ENCODE results near the gene ERMARD. TPM values are rescaled to one million over a fixed set of nuclear protein-coding genes. Genes with fewer than 3 reads are reported as not detected.

The ERMARD gene
- polyA plus RNA-seq, 1 donor: 62.5 TPM

GRCh38 chr6:169801396-169802160 is 50.2 kb downstream of the ERMARD start:
- no peak for DNase-seq

- no peak for DNase-seq
These were observed 51.4 kb downstream of the ERMARD start for GRCh38 chr6:169802790-169803189.

DNA sequence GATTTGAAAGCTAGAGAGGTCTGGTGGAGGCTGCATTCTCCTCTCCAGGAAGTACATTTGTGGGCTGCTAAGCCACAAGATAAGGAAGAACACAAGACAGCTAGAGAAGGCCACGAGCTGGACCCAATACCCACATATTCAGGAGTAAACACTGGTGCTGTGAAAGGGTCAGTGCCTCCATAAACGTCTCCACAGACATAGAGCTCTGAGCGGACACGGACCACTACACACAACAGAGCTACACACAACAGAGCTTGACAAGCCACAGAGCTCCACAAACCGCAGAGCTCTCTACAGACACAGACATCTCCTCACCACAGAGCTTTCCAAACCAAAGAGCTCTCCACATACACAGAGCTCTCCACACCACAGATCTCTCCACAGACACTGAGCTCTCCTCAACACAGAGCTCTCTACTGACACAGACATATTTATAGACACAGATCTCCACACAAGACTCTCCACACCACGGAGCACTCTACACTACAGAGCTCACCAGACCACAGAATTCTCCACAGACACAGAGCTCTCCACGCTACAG is 51.9 kb downstream of the ERMARD start:
- no peak for DNase-seq

DNA sequence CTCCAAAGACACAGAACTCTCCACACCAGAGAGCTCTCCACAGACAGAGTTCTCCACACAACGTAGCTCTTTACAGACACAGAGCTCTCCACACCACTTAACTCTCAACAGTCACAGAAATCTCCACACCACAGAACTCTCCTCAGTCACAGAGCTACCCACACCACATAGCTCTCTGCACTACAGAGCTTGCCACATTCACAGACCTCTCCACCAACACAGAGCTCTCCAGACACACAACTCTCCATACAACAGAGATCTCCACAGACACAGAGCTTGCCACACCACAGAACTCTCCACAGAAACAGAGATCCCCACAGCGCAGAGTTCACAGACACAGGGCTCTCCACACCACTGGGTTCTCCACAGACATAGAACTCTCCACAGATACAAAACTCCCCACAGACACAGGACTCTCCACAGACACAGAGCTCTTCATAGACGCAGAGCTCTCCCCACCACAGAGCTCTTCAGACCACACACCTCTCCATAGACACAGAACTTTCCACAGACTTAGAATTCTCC is 52.5 kb downstream of the ERMARD start:
- no peak for DNase-seq

DNA sequence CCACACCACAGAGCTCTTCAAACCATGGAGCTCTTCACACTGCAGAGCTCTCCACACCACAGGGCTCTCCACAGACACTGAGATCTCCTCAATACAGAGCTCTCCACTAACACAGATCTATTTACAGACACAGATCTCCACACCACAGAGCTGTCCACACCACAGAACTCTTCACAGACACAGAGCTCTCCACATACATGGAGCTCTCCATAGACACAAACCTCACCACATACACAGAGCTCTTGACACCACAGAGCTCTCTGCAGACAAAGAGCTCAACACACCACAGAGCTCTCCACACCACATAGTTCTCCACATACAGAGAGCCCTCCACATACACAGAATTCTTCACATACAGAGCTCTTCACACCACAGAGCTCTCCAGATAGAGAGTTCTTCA is 53.0 kb downstream of the ERMARD start:
- no peak for DNase-seq

DNA sequence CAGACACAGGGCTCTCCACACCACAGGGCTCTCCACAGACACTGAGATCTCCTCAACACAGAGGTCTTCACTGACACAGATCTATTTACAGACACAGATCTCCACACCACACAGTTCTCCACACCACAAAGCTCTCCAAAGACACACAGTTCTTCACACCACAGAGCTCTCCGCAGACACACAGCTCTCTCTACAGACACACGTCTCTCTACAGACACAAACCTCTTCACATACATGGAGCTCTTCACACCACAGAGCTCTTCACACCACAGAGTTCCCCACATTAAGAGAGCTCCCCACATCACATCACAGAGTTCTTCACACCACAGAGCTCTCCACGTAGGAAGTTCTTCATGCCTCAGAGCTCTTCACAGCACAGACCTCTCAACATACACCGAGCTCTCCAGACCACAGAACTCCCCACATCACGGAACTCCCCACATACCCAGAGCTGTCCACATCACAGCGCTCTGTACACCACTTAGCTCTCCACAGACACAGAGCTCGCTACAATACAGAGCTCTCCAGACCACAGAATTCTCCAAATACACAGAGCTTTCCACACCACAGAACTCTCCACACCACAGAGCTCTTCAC is 53.9 kb downstream of the ERMARD start:
- no peak for DNase-seq

GRCh38 chr6:169806701-169807100 is 55.3 kb downstream of the ERMARD start:
- no peak for DNase-seq

DNA sequence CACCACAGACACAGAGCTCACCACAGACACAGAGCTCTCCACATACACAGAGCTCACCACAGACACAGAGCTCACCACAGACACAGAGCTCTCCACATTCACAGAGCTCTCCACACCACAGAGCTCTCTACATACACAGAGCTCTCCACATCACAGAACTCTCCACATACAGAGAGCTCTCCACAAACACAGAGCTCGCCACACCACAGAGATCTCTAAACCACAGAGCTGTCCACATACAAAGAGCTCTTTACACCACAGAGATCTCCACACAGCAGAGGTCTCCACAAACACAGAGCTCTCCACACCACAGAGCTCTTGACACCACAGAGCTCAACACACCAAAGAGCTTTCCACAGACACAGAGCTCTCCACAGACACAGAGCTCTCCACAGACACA is 55.8 kb downstream of the ERMARD start:
- DNase-seq: no peak

DNA sequence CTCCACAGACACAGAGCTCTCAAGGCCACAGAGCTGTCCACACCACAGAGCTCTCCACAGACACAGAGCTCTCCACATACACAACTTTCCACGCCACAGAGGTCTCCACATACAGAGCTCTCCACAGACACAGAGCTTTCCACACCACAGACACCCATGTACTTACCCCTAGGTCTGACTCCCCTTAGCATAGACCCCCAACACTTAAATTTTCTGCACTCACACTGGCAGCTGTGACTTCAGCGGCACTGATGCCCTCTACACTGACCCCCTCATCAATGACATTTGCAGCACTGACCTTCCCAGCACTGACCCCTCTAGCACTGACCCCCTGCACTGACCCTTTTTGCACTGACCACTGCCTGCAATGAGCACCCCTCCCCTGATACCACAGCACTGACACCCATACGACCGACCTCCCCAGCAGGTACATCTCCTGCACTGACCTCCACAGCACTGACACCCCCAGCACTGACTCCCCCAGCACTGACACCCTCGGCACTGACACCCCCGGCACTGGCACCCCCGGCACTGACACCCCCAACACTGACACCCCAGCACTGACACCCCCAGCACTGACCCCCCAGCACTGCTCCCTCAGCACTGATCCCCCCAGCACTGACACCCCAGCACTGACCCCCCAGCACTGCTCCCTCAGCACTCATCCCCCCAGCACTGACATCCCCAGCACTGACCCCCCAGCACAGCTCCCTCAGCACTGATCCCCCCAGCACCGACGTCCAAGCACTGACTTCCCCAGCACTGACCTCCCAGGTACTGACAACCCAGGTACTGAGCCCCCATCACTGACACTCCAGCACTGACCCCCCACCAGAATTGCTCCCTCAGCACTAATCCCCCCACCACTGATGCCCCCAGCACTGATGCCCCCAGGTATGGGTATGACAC is 56.5 kb downstream of the ERMARD start:
- no peak for DNase-seq

- DNase-seq: no peak
These were observed 57.2 kb downstream of the ERMARD start for GRCh38 chr6:169808608-169808967.

DNA sequence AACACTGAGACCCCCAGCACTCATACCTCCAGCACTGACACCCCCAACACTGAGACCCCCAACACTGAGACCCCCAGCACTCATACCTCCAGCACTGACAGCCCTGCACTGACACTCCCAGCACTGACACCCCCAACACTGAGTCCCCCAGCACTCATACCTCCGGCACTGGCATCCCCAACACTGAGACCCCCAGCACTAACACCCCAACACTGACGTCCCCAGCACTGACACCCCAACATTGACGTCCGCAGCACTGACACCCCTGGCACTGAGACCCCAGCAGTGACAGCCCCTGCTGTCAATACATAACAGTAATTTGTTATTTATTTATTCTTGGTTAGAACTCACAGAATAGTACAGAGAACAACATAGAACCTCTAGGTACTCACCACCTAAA is 58.0 kb downstream of the ERMARD start:
- no peak for DNase-seq

DNA sequence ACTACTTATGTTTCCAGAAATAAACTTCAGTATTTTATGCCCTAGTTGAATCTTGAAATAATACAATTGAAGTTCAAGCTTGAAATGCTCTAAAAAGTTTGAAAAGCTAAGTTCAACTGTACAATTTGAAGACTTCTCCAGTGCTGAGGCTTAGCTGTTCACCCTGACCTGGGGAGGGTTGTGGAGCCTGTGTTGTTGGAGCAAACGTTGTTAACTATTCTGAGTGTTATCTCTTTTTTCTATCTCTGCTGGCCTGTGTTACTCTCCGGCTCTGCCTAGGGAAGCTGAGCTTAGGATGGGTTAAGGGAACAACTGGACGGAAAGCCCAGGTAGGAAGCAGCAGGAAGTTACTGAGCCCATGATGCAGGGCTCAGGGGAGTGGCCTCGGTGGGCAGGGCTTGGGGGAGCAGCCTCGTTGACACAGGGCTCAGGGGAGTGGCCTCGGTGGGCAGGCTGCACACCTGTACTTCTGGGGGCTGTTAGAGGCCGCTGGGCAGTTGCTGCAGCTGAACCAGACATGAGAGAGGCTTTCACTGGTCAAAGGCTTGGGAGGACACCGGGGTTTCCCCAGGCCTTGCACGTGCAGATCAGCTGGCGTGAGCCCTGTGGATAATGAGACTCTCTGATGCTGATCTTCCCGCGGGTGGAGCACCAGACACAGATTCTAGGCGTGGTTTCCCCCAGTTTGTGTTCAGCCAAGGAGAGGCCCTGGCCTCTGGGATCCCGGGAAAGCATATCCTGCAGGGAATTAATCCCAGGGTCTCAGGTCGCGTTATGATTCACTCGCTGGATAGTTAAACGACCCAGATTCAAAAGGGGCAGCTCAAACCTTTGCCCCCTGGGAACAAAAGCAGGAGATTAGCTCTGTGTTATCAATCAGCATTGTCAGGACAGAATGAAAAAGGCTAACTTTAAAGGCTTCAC is 58.9 kb downstream of the ERMARD start:
- DNase-seq: no peak

- no peak for DNase-seq
These were observed 59.6 kb downstream of the ERMARD start for GRCh38 chr6:169811072-169811471.

DNA sequence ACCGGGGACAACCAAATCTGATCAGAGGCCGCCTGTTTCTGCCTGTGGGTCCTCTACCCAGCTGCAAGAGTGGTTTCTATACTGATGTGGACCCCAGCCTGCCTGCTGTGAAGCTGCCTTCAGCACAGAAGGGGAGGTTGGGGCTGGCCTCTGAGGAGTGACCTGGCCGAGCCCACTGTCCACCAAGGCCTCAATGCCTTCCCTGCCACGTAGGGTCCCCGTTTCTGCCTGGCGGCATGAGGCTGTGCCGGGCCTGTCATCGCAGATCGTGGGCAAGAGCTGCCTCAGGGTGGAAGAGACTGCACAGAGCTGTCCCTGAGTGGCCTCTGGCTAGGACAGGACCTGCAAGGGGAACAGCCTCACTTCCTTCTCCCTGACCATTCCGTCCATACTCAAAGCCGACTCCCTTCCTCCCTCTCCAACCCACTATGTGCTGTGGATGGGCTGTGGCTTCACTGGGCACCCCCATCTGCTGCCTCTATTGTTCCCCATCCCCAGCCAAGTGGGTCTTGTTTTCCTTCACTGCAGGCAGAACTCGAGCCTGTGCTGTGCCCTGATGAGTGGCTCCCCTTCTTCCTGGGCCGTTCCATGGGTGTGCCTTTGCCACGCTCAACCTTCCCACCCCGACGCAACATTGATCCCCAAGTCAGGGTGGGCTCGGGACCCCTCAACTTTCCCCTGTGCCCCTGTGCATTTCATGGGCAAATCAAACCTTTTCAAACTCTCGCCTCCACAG is 60.3 kb downstream of the ERMARD start:
- DNase-seq: no peak

DNA sequence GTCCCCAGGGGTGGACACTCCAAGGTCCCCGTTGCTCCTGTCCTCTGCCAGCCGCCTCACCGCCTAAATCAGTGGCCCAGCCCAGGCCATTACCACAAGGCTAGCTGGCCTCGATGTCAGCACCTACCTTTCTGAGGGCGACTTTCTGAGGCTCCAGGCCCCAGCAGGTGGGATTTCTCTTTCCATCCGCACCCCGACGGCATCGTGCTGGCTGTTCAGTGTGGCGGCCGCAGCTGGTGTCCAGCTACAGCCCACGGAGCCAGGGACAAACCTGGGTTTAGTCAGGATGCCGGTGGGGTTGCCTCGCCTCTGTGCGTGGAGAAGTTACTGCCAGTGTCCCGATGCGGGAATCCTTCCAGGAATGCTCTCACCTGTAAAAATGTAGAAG is 60.8 kb downstream of the ERMARD start:
- DNase-seq: no peak

- DNase-seq: no peak
These were observed 62.5 kb downstream of the ERMARD start for GRCh38 chr6:169813969-169814368.

- no peak for DNase-seq
These were observed 64.6 kb downstream of the ERMARD start for GRCh38 chr6:169816054-169816453.

- no peak for DNase-seq
These were observed 65.6 kb downstream of the ERMARD start for GRCh38 chr6:169816975-169817374.

- no peak for DNase-seq
These were observed 68.9 kb downstream of the ERMARD start for GRCh38 chr6:169820358-169820757.

DNA sequence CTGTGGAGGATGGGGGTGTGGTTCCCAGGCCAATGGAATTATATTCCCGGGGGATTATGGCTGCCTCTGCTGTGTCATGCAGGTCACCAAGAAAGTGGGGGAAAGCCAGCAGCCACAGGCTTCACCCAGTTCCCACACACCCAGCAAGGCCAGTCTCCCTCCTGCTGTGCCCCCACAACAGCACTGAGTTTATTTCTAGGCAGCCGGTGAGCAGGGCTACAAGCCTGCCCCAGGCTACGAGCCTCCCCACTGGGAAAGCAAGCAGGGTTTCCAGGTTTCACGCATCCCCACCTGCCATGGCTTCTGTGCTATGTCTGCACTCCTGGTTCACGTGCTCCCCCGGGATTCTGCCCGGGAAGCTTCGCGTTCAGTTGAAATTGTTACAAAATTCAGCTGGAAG is 72.6 kb downstream of the ERMARD start:
- no peak for DNase-seq

Data from left kidney (tissue), 2 donors.